Measurements from ENCODE around the gene POLG. TPM values are rescaled to one million over a fixed set of nuclear protein-coding genes. Genes with fewer than 3 reads are reported as not detected.

The POLG gene
- total RNA-seq = 69.3 and 156 TPM in 2 replicates
- long read RNA-seq, partial matches to known transcripts = 20 of 25 reads
- long read RNA-seq, other reads (novel, unspliced or antisense) = 4 of 25 reads

DNA sequence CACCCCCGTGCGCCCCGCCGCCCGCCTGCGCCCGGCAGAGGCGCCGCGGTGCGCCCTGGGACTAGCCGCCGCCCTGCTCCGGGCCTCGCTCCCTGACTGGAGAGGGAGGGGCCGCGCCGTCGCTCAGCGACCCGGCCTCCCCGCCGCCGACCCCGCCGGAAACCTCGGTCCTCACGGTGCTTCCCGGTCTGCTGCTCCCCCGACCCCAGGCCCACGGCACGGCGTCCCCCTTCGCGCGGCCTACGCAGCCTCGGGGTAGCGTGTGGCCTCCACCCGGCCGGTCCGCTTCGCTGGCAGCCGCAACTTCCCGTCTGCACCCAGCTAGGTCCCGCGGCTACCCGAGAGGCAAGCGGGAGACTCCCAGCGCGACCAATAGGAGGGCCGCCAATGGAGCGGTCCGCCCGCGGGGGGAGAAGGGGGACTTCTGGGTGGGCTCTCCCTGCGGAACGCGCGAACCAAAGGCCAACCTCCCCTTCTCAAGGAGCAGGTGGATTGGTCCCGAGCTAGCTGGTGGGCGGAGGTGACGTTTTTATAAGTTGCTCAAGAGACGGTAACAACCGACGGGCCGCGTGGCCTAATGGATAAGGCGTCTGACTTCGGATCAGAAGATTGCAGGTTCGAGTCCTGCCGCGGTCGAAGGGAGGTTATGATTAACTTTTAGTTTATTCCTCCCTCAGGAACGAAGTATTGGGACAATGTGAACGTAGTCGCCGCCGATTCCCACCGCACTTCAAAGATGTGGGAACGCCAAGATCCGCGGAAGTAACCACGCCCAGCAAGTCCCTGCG, at the start of gene POLG:
TSS of gene POLG (minus strand) at position 315 of the 788 bp plus-strand sequence. CDS start 1,070 bp downstream, outside the sequence.
- Mint-ChIP-seq H3K9me3 (ENCODE audit: low read depth) (no peaks in the 10 kb centered on the region), H3K36me3 (ENCODE audit: insufficient read depth) (peaks cover 11% of the 10 kb centered on the region), H3K4me3 (ENCODE audit: low read depth) (peak within 1 kb of the TSS; percentile 83), H3K4me1 (ENCODE audit: low read depth) (peaks cover 16% of the 10 kb centered on the region), H3K27ac (peak within 1 kb of the TSS; percentile 100), H3K27me3 (peaks cover 19% of the 10 kb centered on the region)
- peak; percentile 11 for TF ChIP-seq CTCF (IDR thresholded peaks at IDR 0.05; ENCODE audit: unreplicated experiment)
- peak; percentile 99 for DNase-seq (ENCODE audit: low spot score, unreplicated experiment)

- Mint-ChIP-seq H3K9me3 (ENCODE audit: low read depth) (no peaks in the 10 kb centered on the region), H3K4me1 (ENCODE audit: low read depth) (peaks cover 4% of the 10 kb centered on the region), H3K27ac (no peak overlapping the region), H3K27me3 (peaks cover 90% of the 10 kb centered on the region), H3K36me3 (ENCODE audit: insufficient read depth) (no peaks in the 10 kb centered on the region), H3K4me3 (ENCODE audit: low read depth) (no peak overlapping the region)
- TF ChIP-seq CTCF (IDR thresholded peaks at IDR 0.05; ENCODE audit: unreplicated experiment) = no peak
- DNase-seq (ENCODE audit: low spot score, unreplicated experiment) = no peak
Measured at GRCh38 chr15:89384176-89384604, 49.6 kb upstream of the POLG start.

- peaks cover 84% of the 10 kb centered on the region for H3K27me3 Mint-ChIP-seq
- DNase-seq (ENCODE audit: low spot score, unreplicated experiment) = no peak
- no peaks in the 10 kb centered on the region for H3K9me3 Mint-ChIP-seq (ENCODE audit: low read depth)
- TF ChIP-seq CTCF (IDR thresholded peaks at IDR 0.05; ENCODE audit: unreplicated experiment) = no peak
- H3K4me3 Mint-ChIP-seq (ENCODE audit: low read depth) = no peak overlapping the region
- H3K4me1 Mint-ChIP-seq (ENCODE audit: low read depth) = no peaks in the 10 kb centered on the region
- no peaks in the 10 kb centered on the region for H3K36me3 Mint-ChIP-seq (ENCODE audit: insufficient read depth)
- no peak overlapping the region for H3K27ac Mint-ChIP-seq
Measured at GRCh38 chr15:89383365-89384175, 48.9 kb upstream of the POLG start.

GRCh38 chr15:89381888-89382686, 47.5 kb upstream of the POLG start:
- no peaks in the 10 kb centered on the region for H3K4me1 Mint-ChIP-seq (ENCODE audit: low read depth)
- DNase-seq (ENCODE audit: low spot score, unreplicated experiment) = no peak
- H3K9me3 Mint-ChIP-seq (ENCODE audit: low read depth) = no peaks in the 10 kb centered on the region
- H3K27me3 Mint-ChIP-seq = peaks cover 89% of the 10 kb centered on the region
- no peaks in the 10 kb centered on the region for H3K36me3 Mint-ChIP-seq (ENCODE audit: insufficient read depth)
- no peak for TF ChIP-seq CTCF (IDR thresholded peaks at IDR 0.05; ENCODE audit: unreplicated experiment)
- H3K4me3 Mint-ChIP-seq (ENCODE audit: low read depth) = no peak overlapping the region
- H3K27ac Mint-ChIP-seq = no peak overlapping the region

All from progenitor cell of endocrine pancreas (in vitro differentiated cells).